Gastrocnemius medialis (tissue), 4 donors: ENCODE data around the gene GRIK2.

Source experiments
- POLR2A ChIP-seq, 2 donors: fragments of 450-650 bp; IDR thresholded peaks; one replicate each; pipeline ENCODE4 v1.6.1; 2017; ENCODE audit warnings: antibody characterized with exemption in 2 of 2, mild to moderate bottlenecking in 2 of 2, moderate library complexity in 2 of 2
- TF ChIP-seq, protein P1 (sequence below), 5 experiments: fragments of 450-650 bp in 3 of 5; fragments of 200-600 bp in 2 of 5; sonication (generic) in 2 of 5; IDR thresholded peaks in 4 of 5; conservative IDR thresholded peaks in 1 of 5; 1 replicate in 4 of 5; 2 replicates in 1 of 5; pipeline ENCODE4 v1.5.1; 2016 to 2019; ENCODE audit warnings: antibody characterized with exemption in 5 of 5, mild to moderate bottlenecking in 3 of 5, moderate library complexity in 3 of 5

DNA sequence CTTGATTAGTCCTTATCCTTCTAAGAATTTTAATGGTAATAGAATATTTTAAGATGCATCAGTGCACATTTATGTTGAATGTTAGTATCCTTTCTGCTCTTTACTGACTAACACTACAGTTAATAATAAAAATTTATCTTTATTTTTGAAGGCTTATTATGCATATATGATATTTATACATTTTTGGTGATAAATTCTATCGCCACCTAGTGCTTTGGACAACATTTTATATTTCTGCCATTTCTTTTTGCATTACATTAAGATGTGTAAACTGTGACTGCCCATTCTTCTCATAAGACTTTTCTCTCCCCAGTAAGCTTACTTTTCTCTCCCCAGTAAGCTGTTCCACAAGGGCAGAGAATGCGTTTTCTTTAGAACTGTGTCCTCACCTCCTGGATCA, 252.3 kb downstream of the GRIK2 start:
- TF ChIP-seq, protein P1, sequence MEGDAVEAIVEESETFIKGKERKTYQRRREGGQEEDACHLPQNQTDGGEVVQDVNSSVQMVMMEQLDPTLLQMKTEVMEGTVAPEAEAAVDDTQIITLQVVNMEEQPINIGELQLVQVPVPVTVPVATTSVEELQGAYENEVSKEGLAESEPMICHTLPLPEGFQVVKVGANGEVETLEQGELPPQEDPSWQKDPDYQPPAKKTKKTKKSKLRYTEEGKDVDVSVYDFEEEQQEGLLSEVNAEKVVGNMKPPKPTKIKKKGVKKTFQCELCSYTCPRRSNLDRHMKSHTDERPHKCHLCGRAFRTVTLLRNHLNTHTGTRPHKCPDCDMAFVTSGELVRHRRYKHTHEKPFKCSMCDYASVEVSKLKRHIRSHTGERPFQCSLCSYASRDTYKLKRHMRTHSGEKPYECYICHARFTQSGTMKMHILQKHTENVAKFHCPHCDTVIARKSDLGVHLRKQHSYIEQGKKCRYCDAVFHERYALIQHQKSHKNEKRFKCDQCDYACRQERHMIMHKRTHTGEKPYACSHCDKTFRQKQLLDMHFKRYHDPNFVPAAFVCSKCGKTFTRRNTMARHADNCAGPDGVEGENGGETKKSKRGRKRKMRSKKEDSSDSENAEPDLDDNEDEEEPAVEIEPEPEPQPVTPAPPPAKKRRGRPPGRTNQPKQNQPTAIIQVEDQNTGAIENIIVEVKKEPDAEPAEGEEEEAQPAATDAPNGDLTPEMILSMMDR (IDR thresholded peaks at IDR 0.05 in 4 of 5, conservative IDR thresholded peaks at IDR 0.05 in 1 of 5), result no peak
- TF ChIP-seq POLR2A (IDR thresholded peaks at IDR 0.05), result no peak
